Neural cell (in vitro differentiated cells): ENCODE results near the gene ARHGAP24. TPM values are rescaled to one million over a fixed set of nuclear protein-coding genes. Genes with fewer than 3 reads are reported as not detected.

Experiments
- H2AFZ ChIP-seq: fragments of 200-600, 300-800 bp; sonication (generic), shearing (Covaris generic); 2 replicates; pipeline ENCODE4 v1.6.0; 2014; ENCODE audit warnings: low read depth, mild to moderate bottlenecking, antibody characterized with exemption, low read length, moderate library complexity
- H3F3A ChIP-seq: fragments of 200-600 bp; shearing (Covaris generic); 2 replicates; pipeline ENCODE4 v1.6.1; 2016; ENCODE audit warnings: mild to moderate bottlenecking, moderate library complexity, mixed read lengths, antibody characterized with exemption, low read length; ENCODE audit not compliant: insufficient read depth, poor library complexity, severe bottlenecking
- H3K27ac ChIP-seq: fragments of 200-600, 300-800 bp; sonication (generic), shearing (Covaris generic); 2 replicates; pipeline ENCODE4 v1.5.1; 2014; ENCODE audit warnings: mild to moderate bottlenecking, low read length, moderate library complexity
- H3K27me3 ChIP-seq: fragments of 300-800, 200-600 bp; sonication (generic), shearing (Covaris generic); 2 replicates; pipeline ENCODE4 v1.6.0; 2014; ENCODE audit warnings: mild to moderate bottlenecking, low read depth, low read length, moderate library complexity; ENCODE audit not compliant: insufficient read depth
- H3K36me3 ChIP-seq: fragments of 300-800, 200-600 bp; sonication (generic), shearing (Covaris generic); 2 replicates; pipeline ENCODE4 v1.5.1; 2014; ENCODE audit warnings: mild to moderate bottlenecking, antibody characterized with exemption, low read length, moderate library complexity; ENCODE audit not compliant: insufficient read depth
- H3K4me2 ChIP-seq: fragments of 300-800, 200-600 bp; sonication (generic), shearing (Covaris generic); 2 replicates; pipeline ENCODE4 v1.6.0; 2014; ENCODE audit warnings: mild to moderate bottlenecking, low read length
- H3K4me3 ChIP-seq: fragments of 300-800, 200-600 bp; sonication (generic), shearing (Covaris generic); 2 replicates; pipeline ENCODE4 v1.5.1; 2014; ENCODE audit warnings: mild to moderate bottlenecking, low read length, moderate library complexity
- H3K79me2 ChIP-seq: fragments of 200-600 bp; shearing (Covaris generic); replicated peaks from 2 replicates; pipeline ENCODE4 v1.6.0; 2014; ENCODE audit warnings: mild to moderate bottlenecking, low read length, moderate library complexity; ENCODE audit not compliant: insufficient read depth
- H3K9ac ChIP-seq: fragments of 300-800, 200-600 bp; sonication (generic), shearing (Covaris generic); 2 replicates; pipeline ENCODE4 v1.6.1; 2016; ENCODE audit warnings: mild to moderate bottlenecking, low read length, mixed read lengths
- H3K9me2 ChIP-seq: fragments of 200-600 bp; shearing (Covaris generic); 2 replicates; pipeline ENCODE4 v1.6.1; 2016; ENCODE audit warnings: mild to moderate bottlenecking, low read length, mixed read lengths; ENCODE audit not compliant: insufficient read depth
- H3K9me3 ChIP-seq: fragments of 200-600, 300-800 bp; sonication (generic), shearing (Covaris generic); 2 replicates; pipeline ENCODE4 v1.6.1; 2016; ENCODE audit warnings: mild to moderate bottlenecking, mixed run types, low read length, moderate library complexity, mixed read lengths
- H4K20me1 ChIP-seq: fragments of 200-600 bp; shearing (Covaris generic); 2 replicates; pipeline ENCODE4 v1.6.1; 2016; ENCODE audit warnings: mild to moderate bottlenecking, mixed run types; ENCODE audit not compliant: insufficient read depth
- EP300 ChIP-seq: fragments of 450-650 bp; conservative IDR thresholded peaks from 2 replicates; pipeline ENCODE4 v1.6.1; 2014; ENCODE audit warnings: antibody characterized with exemption, mild to moderate bottlenecking, moderate library complexity; ENCODE audit not compliant: poor library complexity, severe bottlenecking
- EZH2 ChIP-seq: fragments of 200-600, 300-800 bp; shearing (Covaris generic), sonication (generic); IDR thresholded peaks from 2 replicates; pipeline ENCODE4 v1.6.1; 2014; ENCODE audit warnings: antibody characterized with exemption, low read length, borderline replicate concordance, mild to moderate bottlenecking; ENCODE audit not compliant: insufficient read depth, poor library complexity, severe bottlenecking
- MXI1 ChIP-seq: fragments of 450-650 bp; conservative IDR thresholded peaks from 2 replicates; pipeline ENCODE4 v1.6.1; 2014; ENCODE audit warnings: antibody characterized with exemption, mild to moderate bottlenecking; ENCODE audit not compliant: poor library complexity, severe bottlenecking
- POLR2AphosphoS5 ChIP-seq: IDR thresholded peaks from 2 replicates; pipeline ENCODE4 v1.6.1; 2012
- RAD21 ChIP-seq: fragments of 450-650 bp; conservative IDR thresholded peaks from 2 replicates; pipeline ENCODE4 v1.6.1; 2014; ENCODE audit warnings: antibody characterized with exemption, mild to moderate bottlenecking, moderate library complexity
- REST ChIP-seq: IDR thresholded peaks from 2 replicates; pipeline ENCODE4 v1.6.1; 2012; ENCODE audit warnings: borderline replicate concordance
- SMC3 ChIP-seq: fragments of 450-650 bp; conservative IDR thresholded peaks from 2 replicates; pipeline ENCODE4 v1.6.1; 2014; ENCODE audit warnings: antibody characterized with exemption, mild to moderate bottlenecking, moderate library complexity; ENCODE audit not compliant: poor library complexity
- TAF1 ChIP-seq: IDR thresholded peaks from 2 replicates; pipeline ENCODE4 v1.6.1; 2012; ENCODE audit warnings: low read depth
- polyA plus RNA-seq: library from polyadenylated mRNA; depleted of rRNA; stranded (reverse); fragments of >200 nt; gene quantifications from 2 replicates; pipeline ENCODE4 v1.2.3, GENCODE V29; 2014
- TF ChIP-seq, protein P1 (sequence below): fragments of 450-650 bp; IDR thresholded peaks from 2 replicates; pipeline ENCODE4 v1.5.1; 2014; ENCODE audit warnings: antibody characterized with exemption, mild to moderate bottlenecking, moderate library complexity; ENCODE audit not compliant: poor library complexity, severe bottlenecking

ARHGAP24 gene
- polyA plus RNA-seq, 1 donor from 2014 or later: 2.9 TPM

GRCh38 chr4:85520765-85521749, 46.1 kb downstream of the ARHGAP24 start:
- no peak overlapping the region for H2AFZ ChIP-seq
- H3K79me2 ChIP-seq: no peaks in the 10 kb centered on the region
- no peaks in the 10 kb centered on the region for H3F3A ChIP-seq
- H3K9ac ChIP-seq: no peak overlapping the region
- no peak for TF ChIP-seq EZH2
- no peak for TF ChIP-seq TAF1
- TF ChIP-seq REST: no peak
- TF ChIP-seq MXI1: no peak
- TF ChIP-seq, protein P1, sequence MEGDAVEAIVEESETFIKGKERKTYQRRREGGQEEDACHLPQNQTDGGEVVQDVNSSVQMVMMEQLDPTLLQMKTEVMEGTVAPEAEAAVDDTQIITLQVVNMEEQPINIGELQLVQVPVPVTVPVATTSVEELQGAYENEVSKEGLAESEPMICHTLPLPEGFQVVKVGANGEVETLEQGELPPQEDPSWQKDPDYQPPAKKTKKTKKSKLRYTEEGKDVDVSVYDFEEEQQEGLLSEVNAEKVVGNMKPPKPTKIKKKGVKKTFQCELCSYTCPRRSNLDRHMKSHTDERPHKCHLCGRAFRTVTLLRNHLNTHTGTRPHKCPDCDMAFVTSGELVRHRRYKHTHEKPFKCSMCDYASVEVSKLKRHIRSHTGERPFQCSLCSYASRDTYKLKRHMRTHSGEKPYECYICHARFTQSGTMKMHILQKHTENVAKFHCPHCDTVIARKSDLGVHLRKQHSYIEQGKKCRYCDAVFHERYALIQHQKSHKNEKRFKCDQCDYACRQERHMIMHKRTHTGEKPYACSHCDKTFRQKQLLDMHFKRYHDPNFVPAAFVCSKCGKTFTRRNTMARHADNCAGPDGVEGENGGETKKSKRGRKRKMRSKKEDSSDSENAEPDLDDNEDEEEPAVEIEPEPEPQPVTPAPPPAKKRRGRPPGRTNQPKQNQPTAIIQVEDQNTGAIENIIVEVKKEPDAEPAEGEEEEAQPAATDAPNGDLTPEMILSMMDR: no peak
- no peak for TF ChIP-seq RAD21
- no peak for TF ChIP-seq SMC3
- no peak for TF ChIP-seq POLR2AphosphoS5
- no peak for TF ChIP-seq EP300
- no peaks in the 10 kb centered on the region for H3K9me2 ChIP-seq
- no peaks in the 10 kb centered on the region for H3K9me3 ChIP-seq
- no peaks in the 10 kb centered on the region for H3K36me3 ChIP-seq
- H3K4me3 ChIP-seq: no peak overlapping the region
- H4K20me1 ChIP-seq: no peaks in the 10 kb centered on the region
- H3K27me3 ChIP-seq: no peaks in the 10 kb centered on the region
- no peak overlapping the region for H3K4me2 ChIP-seq
- H3K27ac ChIP-seq: no peak overlapping the region

DNA sequence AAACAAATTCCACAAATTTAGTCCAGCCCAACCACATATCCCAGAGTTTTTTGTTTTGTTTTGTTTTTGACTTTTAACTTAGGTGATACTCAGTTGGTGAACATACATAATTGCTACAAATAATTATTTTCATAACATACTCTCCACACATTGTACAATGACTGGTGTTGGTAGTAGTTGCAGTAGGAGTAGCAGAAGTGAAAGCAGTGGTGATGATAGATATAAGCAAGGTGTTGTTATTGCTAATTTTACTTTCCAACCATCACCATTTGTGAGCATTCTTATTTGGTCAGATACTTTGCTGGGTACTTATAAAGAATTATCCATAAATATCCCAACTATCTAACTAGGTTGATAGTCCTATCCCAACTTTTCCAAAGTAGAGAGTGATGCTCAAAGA, 47.3 kb downstream of the ARHGAP24 start:
- no peaks in the 10 kb centered on the region for H3K9me2 ChIP-seq
- H3F3A ChIP-seq: no peaks in the 10 kb centered on the region
- H3K4me2 ChIP-seq: no peak overlapping the region
- no peak overlapping the region for H3K27ac ChIP-seq
- no peak overlapping the region for H3K9ac ChIP-seq
- H3K4me3 ChIP-seq: no peak overlapping the region
- H3K36me3 ChIP-seq: no peaks in the 10 kb centered on the region
- H3K27me3 ChIP-seq: no peaks in the 10 kb centered on the region
- no peak overlapping the region for H2AFZ ChIP-seq
- H4K20me1 ChIP-seq: no peaks in the 10 kb centered on the region
- no peaks in the 10 kb centered on the region for H3K79me2 ChIP-seq
- H3K9me3 ChIP-seq: no peaks in the 10 kb centered on the region
- TF ChIP-seq RAD21 (no peak), REST (no peak), EZH2 (no peak), MXI1 (no peak), SMC3 (no peak), POLR2AphosphoS5 (no peak), TAF1 (no peak), EP300 (no peak)
- TF ChIP-seq, protein P1: no peak
